Neural cell (in vitro differentiated cells): ENCODE measurements around the gene SEMA6A. TPM values are rescaled to one million over a fixed set of nuclear protein-coding genes. Genes with fewer than 3 reads are reported as not detected.

Source experiments
- H2AFZ ChIP-seq: fragments of 200-600, 300-800 bp; sonication (generic), shearing (Covaris generic); 2 replicates; pipeline ENCODE4 v1.6.0; 2014; ENCODE audit warnings: low read depth, mild to moderate bottlenecking, antibody characterized with exemption, low read length, moderate library complexity
- H3F3A ChIP-seq: fragments of 200-600 bp; shearing (Covaris generic); 2 replicates; pipeline ENCODE4 v1.6.1; 2016; ENCODE audit warnings: mild to moderate bottlenecking, moderate library complexity, mixed read lengths, antibody characterized with exemption, low read length; ENCODE audit not compliant: insufficient read depth, poor library complexity, severe bottlenecking
- H3K27ac ChIP-seq: fragments of 200-600, 300-800 bp; sonication (generic), shearing (Covaris generic); 2 replicates; pipeline ENCODE4 v1.5.1; 2014; ENCODE audit warnings: mild to moderate bottlenecking, low read length, moderate library complexity
- H3K27me3 ChIP-seq: fragments of 300-800, 200-600 bp; sonication (generic), shearing (Covaris generic); 2 replicates; pipeline ENCODE4 v1.6.0; 2014; ENCODE audit warnings: mild to moderate bottlenecking, low read depth, low read length, moderate library complexity; ENCODE audit not compliant: insufficient read depth
- H3K36me3 ChIP-seq: fragments of 300-800, 200-600 bp; sonication (generic), shearing (Covaris generic); 2 replicates; pipeline ENCODE4 v1.5.1; 2014; ENCODE audit warnings: mild to moderate bottlenecking, antibody characterized with exemption, low read length, moderate library complexity; ENCODE audit not compliant: insufficient read depth
- H3K4me2 ChIP-seq: fragments of 300-800, 200-600 bp; sonication (generic), shearing (Covaris generic); 2 replicates; pipeline ENCODE4 v1.6.0; 2014; ENCODE audit warnings: mild to moderate bottlenecking, low read length
- H3K4me3 ChIP-seq: fragments of 300-800, 200-600 bp; sonication (generic), shearing (Covaris generic); 2 replicates; pipeline ENCODE4 v1.5.1; 2014; ENCODE audit warnings: mild to moderate bottlenecking, low read length, moderate library complexity
- H3K79me2 ChIP-seq: fragments of 200-600 bp; shearing (Covaris generic); replicated peaks from 2 replicates; pipeline ENCODE4 v1.6.0; 2014; ENCODE audit warnings: mild to moderate bottlenecking, low read length, moderate library complexity; ENCODE audit not compliant: insufficient read depth
- H3K9ac ChIP-seq: fragments of 300-800, 200-600 bp; sonication (generic), shearing (Covaris generic); 2 replicates; pipeline ENCODE4 v1.6.1; 2016; ENCODE audit warnings: mild to moderate bottlenecking, low read length, mixed read lengths
- H3K9me2 ChIP-seq: fragments of 200-600 bp; shearing (Covaris generic); 2 replicates; pipeline ENCODE4 v1.6.1; 2016; ENCODE audit warnings: mild to moderate bottlenecking, low read length, mixed read lengths; ENCODE audit not compliant: insufficient read depth
- H3K9me3 ChIP-seq: fragments of 200-600, 300-800 bp; sonication (generic), shearing (Covaris generic); 2 replicates; pipeline ENCODE4 v1.6.1; 2016; ENCODE audit warnings: mild to moderate bottlenecking, mixed run types, low read length, moderate library complexity, mixed read lengths
- H4K20me1 ChIP-seq: fragments of 200-600 bp; shearing (Covaris generic); 2 replicates; pipeline ENCODE4 v1.6.1; 2016; ENCODE audit warnings: mild to moderate bottlenecking, mixed run types; ENCODE audit not compliant: insufficient read depth
- EP300 ChIP-seq: fragments of 450-650 bp; conservative IDR thresholded peaks from 2 replicates; pipeline ENCODE4 v1.6.1; 2014; ENCODE audit warnings: antibody characterized with exemption, mild to moderate bottlenecking, moderate library complexity; ENCODE audit not compliant: poor library complexity, severe bottlenecking
- EZH2 ChIP-seq: fragments of 200-600, 300-800 bp; shearing (Covaris generic), sonication (generic); IDR thresholded peaks from 2 replicates; pipeline ENCODE4 v1.6.1; 2014; ENCODE audit warnings: antibody characterized with exemption, low read length, borderline replicate concordance, mild to moderate bottlenecking; ENCODE audit not compliant: insufficient read depth, poor library complexity, severe bottlenecking
- MXI1 ChIP-seq: fragments of 450-650 bp; conservative IDR thresholded peaks from 2 replicates; pipeline ENCODE4 v1.6.1; 2014; ENCODE audit warnings: antibody characterized with exemption, mild to moderate bottlenecking; ENCODE audit not compliant: poor library complexity, severe bottlenecking
- POLR2AphosphoS5 ChIP-seq: IDR thresholded peaks from 2 replicates; pipeline ENCODE4 v1.6.1; 2012
- RAD21 ChIP-seq: fragments of 450-650 bp; conservative IDR thresholded peaks from 2 replicates; pipeline ENCODE4 v1.6.1; 2014; ENCODE audit warnings: antibody characterized with exemption, mild to moderate bottlenecking, moderate library complexity
- SMC3 ChIP-seq: fragments of 450-650 bp; conservative IDR thresholded peaks from 2 replicates; pipeline ENCODE4 v1.6.1; 2014; ENCODE audit warnings: antibody characterized with exemption, mild to moderate bottlenecking, moderate library complexity; ENCODE audit not compliant: poor library complexity
- TAF1 ChIP-seq: IDR thresholded peaks from 2 replicates; pipeline ENCODE4 v1.6.1; 2012; ENCODE audit warnings: low read depth
- polyA plus RNA-seq: library from polyadenylated mRNA; depleted of rRNA; stranded (reverse); fragments of >200 nt; gene quantifications from 2 replicates; pipeline ENCODE4 v1.2.3, GENCODE V29; 2014
- TF ChIP-seq, protein P1 (sequence below): fragments of 450-650 bp; IDR thresholded peaks from 2 replicates; pipeline ENCODE4 v1.5.1; 2014; ENCODE audit warnings: antibody characterized with exemption, mild to moderate bottlenecking, moderate library complexity; ENCODE audit not compliant: poor library complexity, severe bottlenecking
- TF ChIP-seq, protein P2 (sequence below): IDR thresholded peaks from 2 replicates; pipeline ENCODE4 v1.6.1; 2012; ENCODE audit warnings: borderline replicate concordance

SEMA6A gene
- polyA plus RNA-seq, 1 donor from 2014 or later, result 6.5 TPM

DNA sequence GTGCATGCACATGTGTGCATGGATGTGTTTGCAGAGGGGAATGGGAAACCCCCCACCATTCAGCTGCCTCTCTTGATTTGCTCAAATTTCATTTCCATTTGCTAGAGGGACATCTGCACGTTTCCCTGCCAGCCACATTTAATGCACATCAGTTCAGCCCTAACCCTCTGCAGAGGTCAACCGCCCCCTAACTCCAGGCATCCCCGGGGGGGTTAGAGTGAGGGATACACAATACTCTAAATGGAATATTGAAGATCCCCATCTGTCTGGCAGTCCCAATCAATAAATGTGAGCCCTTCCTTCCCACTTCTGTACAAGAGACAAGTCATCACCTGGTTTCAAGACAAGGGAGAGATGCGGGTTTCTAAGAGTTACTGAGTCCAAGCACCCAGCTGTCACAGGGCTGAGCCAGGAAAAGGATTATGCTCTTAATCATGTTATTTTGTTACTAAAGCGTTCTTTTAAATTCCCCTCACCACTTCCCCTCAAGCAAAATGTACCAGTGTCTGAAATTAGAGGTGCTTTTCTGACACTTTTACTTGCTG lies 134.1 kb downstream of the SEMA6A start:
- Histone ChIP-seq H3K79me2 (no peaks in the 10 kb centered on the region), H3K9ac (no peak overlapping the region), H3K27ac (no peak overlapping the region), H4K20me1 (no peaks in the 10 kb centered on the region), H2AFZ (no peak overlapping the region), H3K36me3 (no peaks in the 10 kb centered on the region), H3F3A (no peaks in the 10 kb centered on the region), H3K9me2 (no peaks in the 10 kb centered on the region), H3K4me2 (no peak overlapping the region), H3K9me3 (no peaks in the 10 kb centered on the region), H3K4me3 (no peak overlapping the region), H3K27me3 (no peaks in the 10 kb centered on the region)
- TF ChIP-seq POLR2AphosphoS5 (no peak), RAD21 (no peak), TAF1 (no peak)

DNA sequence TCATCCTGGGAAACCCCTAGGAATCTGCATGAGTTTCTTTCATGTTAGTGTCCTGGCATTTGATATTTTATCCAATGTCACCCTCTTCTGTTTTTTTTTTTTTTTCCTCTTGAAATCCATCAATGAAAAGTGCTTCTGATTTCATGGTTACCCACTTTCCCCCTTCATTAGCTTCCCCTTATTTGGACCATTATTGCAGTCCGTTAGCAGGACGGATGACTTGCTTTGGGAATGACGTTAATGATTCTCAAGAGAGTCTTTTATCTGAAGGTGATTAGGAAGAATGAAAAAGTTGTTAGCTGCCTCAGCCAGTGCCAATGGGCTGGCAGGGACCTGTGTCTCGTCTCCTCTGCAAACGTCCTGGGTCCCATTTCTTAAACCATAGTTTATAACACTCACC lies 134.7 kb downstream of the SEMA6A start:
- Histone ChIP-seq H3K9ac (no peak overlapping the region), H3K9me2 (no peaks in the 10 kb centered on the region), H4K20me1 (no peaks in the 10 kb centered on the region), H3K9me3 (no peaks in the 10 kb centered on the region), H3K4me2 (no peak overlapping the region), H3F3A (no peaks in the 10 kb centered on the region), H3K27ac (no peak overlapping the region), H3K4me3 (no peak overlapping the region), H2AFZ (no peak overlapping the region), H3K79me2 (no peaks in the 10 kb centered on the region), H3K27me3 (no peaks in the 10 kb centered on the region), H3K36me3 (no peaks in the 10 kb centered on the region)
- TF ChIP-seq SMC3, result no peak
- TF ChIP-seq POLR2AphosphoS5, result no peak
- no peak for TF ChIP-seq MXI1
- TF ChIP-seq, protein P1, sequence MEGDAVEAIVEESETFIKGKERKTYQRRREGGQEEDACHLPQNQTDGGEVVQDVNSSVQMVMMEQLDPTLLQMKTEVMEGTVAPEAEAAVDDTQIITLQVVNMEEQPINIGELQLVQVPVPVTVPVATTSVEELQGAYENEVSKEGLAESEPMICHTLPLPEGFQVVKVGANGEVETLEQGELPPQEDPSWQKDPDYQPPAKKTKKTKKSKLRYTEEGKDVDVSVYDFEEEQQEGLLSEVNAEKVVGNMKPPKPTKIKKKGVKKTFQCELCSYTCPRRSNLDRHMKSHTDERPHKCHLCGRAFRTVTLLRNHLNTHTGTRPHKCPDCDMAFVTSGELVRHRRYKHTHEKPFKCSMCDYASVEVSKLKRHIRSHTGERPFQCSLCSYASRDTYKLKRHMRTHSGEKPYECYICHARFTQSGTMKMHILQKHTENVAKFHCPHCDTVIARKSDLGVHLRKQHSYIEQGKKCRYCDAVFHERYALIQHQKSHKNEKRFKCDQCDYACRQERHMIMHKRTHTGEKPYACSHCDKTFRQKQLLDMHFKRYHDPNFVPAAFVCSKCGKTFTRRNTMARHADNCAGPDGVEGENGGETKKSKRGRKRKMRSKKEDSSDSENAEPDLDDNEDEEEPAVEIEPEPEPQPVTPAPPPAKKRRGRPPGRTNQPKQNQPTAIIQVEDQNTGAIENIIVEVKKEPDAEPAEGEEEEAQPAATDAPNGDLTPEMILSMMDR, result no peak
- no peak for TF ChIP-seq TAF1
- TF ChIP-seq, protein P2, sequence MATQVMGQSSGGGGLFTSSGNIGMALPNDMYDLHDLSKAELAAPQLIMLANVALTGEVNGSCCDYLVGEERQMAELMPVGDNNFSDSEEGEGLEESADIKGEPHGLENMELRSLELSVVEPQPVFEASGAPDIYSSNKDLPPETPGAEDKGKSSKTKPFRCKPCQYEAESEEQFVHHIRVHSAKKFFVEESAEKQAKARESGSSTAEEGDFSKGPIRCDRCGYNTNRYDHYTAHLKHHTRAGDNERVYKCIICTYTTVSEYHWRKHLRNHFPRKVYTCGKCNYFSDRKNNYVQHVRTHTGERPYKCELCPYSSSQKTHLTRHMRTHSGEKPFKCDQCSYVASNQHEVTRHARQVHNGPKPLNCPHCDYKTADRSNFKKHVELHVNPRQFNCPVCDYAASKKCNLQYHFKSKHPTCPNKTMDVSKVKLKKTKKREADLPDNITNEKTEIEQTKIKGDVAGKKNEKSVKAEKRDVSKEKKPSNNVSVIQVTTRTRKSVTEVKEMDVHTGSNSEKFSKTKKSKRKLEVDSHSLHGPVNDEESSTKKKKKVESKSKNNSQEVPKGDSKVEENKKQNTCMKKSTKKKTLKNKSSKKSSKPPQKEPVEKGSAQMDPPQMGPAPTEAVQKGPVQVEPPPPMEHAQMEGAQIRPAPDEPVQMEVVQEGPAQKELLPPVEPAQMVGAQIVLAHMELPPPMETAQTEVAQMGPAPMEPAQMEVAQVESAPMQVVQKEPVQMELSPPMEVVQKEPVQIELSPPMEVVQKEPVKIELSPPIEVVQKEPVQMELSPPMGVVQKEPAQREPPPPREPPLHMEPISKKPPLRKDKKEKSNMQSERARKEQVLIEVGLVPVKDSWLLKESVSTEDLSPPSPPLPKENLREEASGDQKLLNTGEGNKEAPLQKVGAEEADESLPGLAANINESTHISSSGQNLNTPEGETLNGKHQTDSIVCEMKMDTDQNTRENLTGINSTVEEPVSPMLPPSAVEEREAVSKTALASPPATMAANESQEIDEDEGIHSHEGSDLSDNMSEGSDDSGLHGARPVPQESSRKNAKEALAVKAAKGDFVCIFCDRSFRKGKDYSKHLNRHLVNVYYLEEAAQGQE, result no peak
- no peak for TF ChIP-seq EP300
- TF ChIP-seq EZH2, result no peak
- no peak for TF ChIP-seq RAD21
